NCI-H187 treated with DMSO at 0.1 percent for 48 hours (cell line): ENCODE data around the gene DMRTA2.

Experiments
- DNase-seq: peaks from one replicate; lab custom pipeline; 2025; lab: John Stamatoyannopoulos, UW

Gene DMRTA2

DNA sequence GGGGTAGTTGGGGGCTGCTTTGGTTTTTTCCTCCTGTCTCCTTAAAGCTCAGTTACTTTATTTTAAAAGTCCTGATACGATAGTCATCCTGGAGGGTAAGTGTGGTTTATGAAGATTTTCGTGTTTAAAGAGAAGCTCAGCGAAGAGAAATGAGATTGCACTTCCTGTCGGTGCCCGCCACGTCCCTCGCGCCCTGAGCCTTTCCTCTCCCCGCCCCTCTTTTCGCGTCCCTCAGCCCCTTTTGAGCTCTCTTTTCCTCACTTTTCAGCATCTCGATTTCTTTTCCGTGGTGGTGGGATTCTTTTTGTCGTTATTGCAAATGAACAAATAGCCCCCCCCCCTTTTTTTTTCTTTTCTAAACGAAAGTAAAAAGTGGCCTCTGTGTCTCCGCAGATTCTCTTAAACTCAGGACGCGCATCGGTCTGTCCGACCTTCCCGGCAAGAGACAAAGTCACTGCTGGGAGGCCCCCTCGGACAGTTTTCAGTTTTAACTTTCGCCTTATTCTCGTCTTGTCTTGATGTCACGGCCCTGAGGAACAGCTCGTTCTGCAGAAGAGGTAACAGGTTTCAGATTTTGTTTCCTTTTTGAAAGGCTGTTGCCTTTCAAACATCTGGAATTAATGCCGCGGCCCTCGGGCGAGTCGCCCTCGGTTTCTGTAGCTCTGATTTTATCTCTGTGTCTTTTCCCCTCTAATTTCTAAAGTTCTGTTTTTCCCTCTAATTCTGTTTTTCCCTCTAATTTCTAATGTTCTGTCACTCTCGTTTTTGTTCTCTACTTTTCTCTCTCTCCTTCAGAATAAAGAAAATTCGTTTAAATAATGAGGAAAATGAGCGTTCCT is 1.0 kb upstream of the DMRTA2 start:
- DNase-seq: no peak

DNA sequence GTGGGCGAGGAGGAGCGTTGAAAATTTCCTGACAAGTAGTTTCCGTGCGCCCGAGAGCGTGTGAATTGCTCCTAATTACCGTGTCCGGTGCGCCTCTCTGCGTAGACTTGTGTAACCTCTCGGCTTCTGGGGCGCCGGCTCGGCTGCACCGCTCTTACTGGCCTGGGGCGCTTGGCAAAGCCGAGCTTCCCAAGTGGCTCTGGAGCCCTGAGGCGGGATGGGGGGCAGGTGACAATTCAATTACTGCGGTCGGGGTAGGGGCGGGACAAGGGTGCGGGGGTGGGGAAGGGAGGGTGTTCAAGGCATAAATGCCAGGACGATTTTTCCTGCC is 392 bp upstream of the DMRTA2 start:
- no peak for DNase-seq

DNA sequence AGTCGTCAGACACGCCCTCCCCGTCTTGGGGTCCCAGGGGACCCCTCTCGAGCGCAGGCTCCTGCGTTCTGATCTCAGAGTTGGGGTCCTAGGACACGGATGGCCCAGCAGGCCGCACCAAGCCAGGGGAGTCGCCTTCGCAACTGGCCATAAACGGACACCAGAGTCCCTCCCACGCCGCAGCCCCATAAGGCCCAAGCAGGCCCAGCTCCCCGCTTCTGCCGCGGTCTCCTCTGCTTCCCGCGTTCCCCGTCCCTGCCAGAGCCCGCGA is 633 bp downstream of the DMRTA2 start:
- no peak for DNase-seq

GRCh38 chr1:50421768-50422674 is 1.2 kb downstream of the DMRTA2 start:
- no peak for DNase-seq

DNA sequence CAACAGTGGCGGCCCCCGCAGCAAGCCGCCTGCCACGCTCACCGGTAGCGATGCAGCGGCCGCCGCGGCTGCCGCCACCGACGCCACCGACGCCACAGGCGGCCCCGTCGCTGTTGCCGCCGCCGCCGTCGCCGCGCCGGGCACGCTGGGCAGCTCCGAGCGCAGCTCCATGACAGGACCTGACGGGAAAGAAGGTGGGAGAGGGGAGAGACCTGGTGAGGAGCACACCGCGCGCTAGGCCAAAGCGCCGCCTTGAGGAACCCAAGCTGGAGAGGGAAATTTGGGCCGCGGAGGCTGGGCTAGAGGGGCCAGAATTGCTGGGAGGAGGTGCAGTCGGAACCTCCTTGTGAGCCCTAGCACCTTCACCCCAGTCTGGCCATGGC is 1.9 kb downstream of the DMRTA2 start:
- DNase-seq: no peak

DNA sequence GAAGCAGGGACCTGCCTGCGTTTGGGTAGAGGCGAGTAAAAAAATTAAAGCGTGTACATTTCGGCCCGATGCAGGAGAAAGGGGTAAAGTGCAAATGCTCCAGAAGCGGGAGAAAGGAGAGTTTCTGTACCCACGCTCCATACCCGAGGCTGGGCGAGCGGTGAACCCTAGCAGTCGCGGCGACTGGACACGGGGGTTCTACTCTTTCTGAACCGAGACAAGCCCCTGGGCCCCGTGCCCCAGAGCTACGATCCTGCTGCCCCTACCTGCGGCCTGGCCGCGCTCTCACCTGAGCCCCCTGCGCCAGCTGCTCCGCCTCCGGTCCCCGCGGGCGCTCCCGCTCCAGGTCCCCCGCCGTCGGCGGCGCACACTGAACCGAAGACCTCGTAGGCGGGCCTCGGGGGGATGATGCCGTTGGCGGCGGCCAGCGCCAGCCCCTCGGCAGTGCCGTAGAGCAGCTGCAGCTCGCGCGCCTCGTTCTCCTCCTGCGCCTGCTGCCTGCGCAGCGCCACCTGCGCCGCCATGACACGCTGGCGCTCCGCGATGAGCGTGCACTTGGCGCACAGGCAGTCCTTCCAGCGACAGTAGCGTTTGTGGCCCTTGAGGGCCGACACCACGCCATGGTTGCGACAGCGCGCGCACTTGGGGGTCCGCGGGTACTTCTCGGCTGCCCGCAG is 2.4 kb downstream of the DMRTA2 start:
- DNase-seq: no peak

- no peak for DNase-seq
Observed at GRCh38 chr1:50419907-50420677, 3.2 kb downstream of the DMRTA2 start.

DNA sequence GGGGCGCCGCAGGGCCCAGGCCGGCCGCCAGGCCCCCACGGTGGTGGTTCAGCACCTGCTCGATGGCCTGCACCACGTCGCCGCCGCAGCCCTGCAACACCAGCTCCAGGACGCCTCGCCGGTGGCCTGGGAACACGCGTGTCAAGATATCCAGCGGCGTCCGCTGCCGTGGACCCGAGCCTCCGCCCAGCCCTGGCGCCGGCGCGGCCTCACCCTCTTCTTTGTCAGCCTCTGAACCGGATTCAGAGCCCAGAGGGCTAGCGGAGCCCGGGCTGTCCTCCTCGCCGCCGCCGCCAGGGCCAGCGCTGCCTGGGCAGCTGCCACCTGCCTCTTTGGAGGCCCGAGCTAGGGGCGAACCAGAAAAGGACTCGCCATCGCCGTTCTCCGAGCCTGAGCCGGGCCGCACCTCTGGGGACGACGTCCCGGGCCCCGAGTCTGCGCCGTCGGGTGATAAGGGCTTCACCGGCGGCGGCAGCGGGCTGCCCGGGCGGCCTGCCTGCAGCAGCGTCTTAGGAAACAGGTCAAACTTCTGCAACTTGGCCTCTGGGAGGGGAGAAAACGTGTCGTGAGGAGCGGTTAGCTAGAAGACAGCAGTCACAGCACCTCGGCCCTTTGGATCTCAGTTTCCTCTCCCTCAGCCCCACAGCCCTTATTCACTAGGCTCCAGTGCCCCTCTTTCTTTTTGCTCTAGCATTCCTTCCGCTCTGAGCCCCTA is 3.9 kb downstream of the DMRTA2 start:
- no peak for DNase-seq

- DNase-seq: no peak
Observed at GRCh38 chr1:50418600-50419109, 4.6 kb downstream of the DMRTA2 start.

DNA sequence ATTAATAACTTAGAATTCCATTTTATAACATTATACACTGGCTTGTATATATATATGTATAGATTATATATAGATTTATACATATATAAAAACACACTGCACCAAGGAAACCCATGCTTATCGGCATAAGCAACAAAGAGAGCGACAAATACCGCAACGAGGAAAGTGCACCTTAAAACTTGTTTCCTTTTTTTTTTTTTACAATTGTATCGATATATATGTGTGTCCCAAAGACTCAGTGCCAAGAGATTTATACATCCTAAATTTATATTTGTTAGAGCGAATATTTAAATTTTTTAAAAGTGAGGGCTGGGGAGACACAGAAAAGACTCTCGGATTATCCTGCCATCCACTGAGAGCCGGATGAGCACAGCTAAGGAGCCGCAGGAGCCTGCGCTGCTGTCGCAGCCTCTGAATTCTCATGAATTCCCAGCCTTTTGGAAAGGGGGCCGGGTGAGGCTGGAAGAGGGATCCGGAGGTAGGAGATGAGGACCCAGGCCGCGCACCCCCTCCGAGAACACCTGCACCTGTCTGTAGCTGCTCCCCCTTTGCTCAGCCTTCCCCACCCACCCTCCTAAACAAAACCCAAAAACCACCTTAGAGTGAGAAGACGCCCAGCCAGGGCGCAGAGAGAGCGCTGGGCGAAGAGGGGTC is 5.2 kb downstream of the DMRTA2 start:
- DNase-seq: no peak

GRCh38 chr1:50417507-50417906 is 5.7 kb downstream of the DMRTA2 start:
- DNase-seq: no peak

DNA sequence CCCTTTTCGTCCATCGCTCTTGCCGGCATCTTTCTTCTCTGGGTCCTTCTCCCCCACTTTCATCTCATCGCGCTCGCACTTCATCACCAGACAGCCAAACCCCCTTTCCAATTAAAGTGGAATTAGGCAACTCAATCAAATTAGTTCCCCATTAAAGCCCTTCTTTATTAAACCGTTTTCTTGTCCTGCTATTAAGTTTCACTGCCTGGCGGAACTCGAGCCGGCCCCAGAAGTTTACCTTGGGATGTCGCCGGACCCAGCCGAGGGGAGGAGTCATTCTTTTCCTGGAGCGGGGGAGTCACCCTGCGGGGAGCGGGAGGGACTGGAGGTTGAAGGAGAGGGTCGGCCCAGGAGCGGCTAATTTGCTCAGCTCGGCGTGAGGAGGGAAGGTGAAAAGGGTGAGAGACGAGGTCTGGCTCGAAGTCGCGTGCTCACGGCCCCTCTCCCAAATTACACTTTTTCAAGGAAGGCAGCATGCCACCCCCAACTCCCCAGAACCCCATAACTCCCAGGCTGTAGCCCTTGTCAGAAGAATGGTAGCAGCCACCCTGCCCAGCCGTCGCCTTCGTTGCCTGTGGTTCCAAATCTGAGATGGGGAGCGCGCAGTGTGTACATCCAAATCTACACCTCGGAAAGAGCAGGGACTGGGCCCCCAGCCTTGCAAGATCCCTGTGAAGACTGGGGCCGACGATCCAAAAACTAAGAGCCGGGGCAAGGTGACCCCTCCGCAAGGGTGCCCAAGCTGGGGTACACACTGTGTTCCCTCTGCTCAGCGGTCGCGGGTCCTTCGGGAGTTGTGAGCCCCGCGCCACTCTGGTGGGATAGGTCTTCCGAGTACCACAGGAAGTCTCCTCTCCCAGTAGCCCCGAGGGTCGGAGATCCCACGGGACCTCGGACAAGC is 6.4 kb downstream of the DMRTA2 start:
- no peak for DNase-seq

GRCh38 chr1:50416150-50416527 is 7.1 kb downstream of the DMRTA2 start:
- no peak for DNase-seq

- no peak for DNase-seq
Observed at GRCh38 chr1:50415235-50416149, 7.8 kb downstream of the DMRTA2 start.

DNA sequence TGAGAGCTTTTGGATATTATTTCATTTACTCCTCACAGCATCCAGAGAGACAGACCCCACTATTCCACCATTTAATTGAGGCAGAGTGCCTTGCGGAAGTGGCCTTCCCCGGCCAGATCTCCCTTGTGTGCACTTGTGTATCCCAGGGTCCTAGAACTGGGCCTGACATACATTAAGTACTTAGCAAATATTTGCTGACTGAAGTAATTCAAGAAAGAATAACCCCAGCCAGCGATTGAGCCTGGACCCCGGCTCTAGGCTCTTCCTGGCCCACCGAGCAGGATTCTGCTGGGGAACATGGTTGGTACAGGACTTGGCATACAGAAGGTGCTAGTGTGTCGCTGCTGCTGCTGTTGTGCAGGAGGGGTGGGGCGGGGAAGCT is 8.4 kb downstream of the DMRTA2 start:
- no peak for DNase-seq

DNA sequence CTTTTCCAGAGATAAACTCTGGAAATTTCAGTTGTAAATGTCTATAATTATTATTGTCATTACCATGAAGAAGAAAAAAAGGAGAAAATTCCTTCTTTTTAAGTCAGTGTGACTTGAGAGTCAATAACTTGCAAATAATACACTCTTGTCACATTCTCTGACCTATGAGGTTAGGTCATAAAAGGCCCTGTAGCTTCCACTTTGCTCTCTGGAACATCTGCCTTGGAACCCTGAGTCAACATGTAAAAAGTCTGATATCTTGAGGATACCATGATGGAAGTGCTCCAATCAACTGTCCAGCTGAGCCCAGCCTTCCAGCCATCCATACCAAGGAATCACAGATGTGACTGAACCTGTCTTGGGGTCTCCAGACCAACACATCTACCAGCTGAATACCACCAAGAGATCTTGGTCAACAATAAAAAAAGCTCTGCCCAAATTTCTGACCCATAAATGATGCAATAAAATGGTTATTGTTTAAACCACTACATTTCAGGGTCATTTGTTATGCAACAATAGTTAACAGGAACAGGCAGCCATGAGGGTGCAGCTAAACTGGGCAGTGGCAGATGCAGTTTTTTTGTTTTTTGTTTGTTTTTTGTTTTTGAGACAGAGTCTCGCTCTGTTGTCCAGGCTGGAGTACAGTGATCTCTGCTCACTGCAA is 10.3 kb downstream of the DMRTA2 start:
- no peak for DNase-seq

DNA sequence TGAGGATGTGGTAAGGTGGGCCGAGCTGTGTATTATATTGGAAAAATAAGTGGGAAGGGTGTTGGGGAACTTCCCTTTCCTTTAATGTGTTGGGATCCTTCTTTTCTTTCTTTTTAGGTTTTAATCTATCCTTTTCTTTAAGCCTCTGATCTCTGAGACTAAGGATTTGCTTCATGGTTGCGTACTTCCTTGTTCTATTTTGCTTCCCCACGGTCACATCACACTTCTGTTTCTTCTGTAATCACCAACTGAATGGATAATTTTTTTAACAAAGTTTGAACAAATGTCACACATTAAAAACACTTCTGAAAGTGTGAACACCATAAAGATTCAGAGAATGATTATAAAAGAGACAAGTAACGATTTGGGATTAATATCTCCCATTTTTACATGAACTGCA is 17.4 kb downstream of the DMRTA2 start:
- DNase-seq: no peak

DNA sequence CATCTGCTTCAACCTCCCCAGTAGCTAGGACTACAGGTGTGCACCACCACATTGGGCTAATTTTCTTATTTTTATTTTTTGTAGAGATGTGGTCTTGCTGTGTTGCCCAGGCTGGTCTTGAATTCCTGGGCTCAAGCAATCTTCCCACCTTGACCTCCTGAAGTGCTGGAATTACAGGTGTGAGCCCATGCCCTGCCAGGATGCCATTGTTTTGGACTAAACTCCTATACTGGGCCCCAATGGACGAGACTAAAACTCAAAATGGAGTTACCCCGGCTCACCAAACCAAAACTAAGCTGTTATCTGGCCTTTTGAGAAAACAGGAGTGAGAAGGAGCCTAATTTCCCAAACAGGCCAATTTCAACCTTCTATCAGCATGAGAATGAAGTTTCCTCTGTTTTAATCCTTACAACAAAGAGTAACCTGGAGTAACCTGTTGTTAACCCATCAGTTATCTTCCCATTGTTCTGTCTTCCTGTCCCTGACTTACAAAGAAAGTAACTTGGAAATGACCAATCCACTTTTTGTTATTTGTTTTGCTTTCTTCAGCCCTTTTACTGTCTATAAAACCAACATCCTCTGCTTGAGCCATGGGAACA is 29.6 kb downstream of the DMRTA2 start:
- no peak for DNase-seq
